Upper lobe of left lung (tissue), 6 donors: ENCODE data around the gene L2HGDH. TPM values are rescaled to one million over a fixed set of nuclear protein-coding genes. Genes with fewer than 3 reads are reported as not detected.

Experiments used
- ATAC-seq, 2 donors: fragments of 200-7000 bp; cut with Tn5 transposase; one replicate each; pipeline ENCODE4 v1.9.1; 2022; ENCODE audit warnings: mild to moderate bottlenecking in 2 of 2, moderate library complexity in 2 of 2; ENCODE audit not compliant: low FRiP score in 2 of 2
- DNase-seq, 2 donors: peaks; one replicate each; pipeline ENCODE4 v3.0.0-alpha.2; 2019 to 2020
- H3K27ac ChIP-seq, 4 donors: fragments of 200-600 bp; sonication (generic); one replicate each; pipeline ENCODE4 v1.5.1; 2016 to 2019
- H3K27me3 ChIP-seq, 4 donors: fragments of 200-600 bp; sonication (generic); one replicate each; pipeline ENCODE4 v1.5.1; 2017 to 2019
- H3K36me3 ChIP-seq, 4 donors: fragments of 200-600 bp; sonication (generic); one replicate each; pipeline ENCODE4 v1.5.1; 2016 to 2019
- H3K4me1 ChIP-seq, 4 donors: fragments of 200-600 bp; sonication (generic); one replicate each; pipeline ENCODE4 v1.5.1; 2018 to 2019
- H3K4me3 ChIP-seq, 4 donors: fragments of 200-600 bp; sonication (generic); one replicate each; pipeline ENCODE4 v1.5.1; 2017 to 2019; ENCODE audit warnings: mild to moderate bottlenecking in 2 of 4, moderate library complexity in 1 of 4
- H3K9me3 ChIP-seq, 4 donors: fragments of 200-600 bp; sonication (generic); one replicate each; pipeline ENCODE4 v1.5.1; 2018 to 2019
- EP300 ChIP-seq, 4 donors: sonication (generic); formaldehyde crosslinking; IDR thresholded peaks; one replicate each; pipeline ENCODE4 v1.5.1; 2017; ENCODE audit warnings: antibody characterized with exemption in 4 of 4, control low read depth in 2 of 4
- POLR2A ChIP-seq, 4 donors: fragments of 450-650 bp; IDR thresholded peaks; one replicate each; pipeline ENCODE4 v1.5.1; 2016 to 2017; ENCODE audit warnings: antibody characterized with exemption in 4 of 4, mild to moderate bottlenecking in 2 of 4
- POLR2AphosphoS5 ChIP-seq, 2 donors: sonication (generic); formaldehyde crosslinking; IDR thresholded peaks; one replicate each; pipeline ENCODE4 v1.5.1; 2017; ENCODE audit warnings: antibody characterized with exemption in 2 of 2
- WGBS, 2 donors: methylation state at CpG; one replicate each; pipeline ENCODE4 v1.1.5; 2017 to 2018; 5-methylcytosine and 5-hydroxymethylcytosine counted together
- total RNA-seq, 6 donors: library from RNA; depleted of rRNA in 4 of 6; stranded (reverse); fragments of >200 nt in 4 of 6; gene quantifications; one replicate each; pipeline versions ENCODE4 v1.1.0 to v1.2.1, GENCODE V29; 2016 to 2021
- TF ChIP-seq, protein P1 (sequence below), 6 experiments: fragments of 450-650 bp in 4 of 6; fragments of 200-600 bp in 2 of 6; sonication (generic) in 2 of 6; IDR thresholded peaks; one replicate each; pipeline ENCODE4 v1.5.1; 2016 to 2019; ENCODE audit warnings: antibody characterized with exemption in 6 of 6
- donor health status: DM: no; HTN: no; CAD: no; lungs with moderate emphysema.
- donor health status: DM: no; HTN: yes; CAD: no; lungs with severe emphysema.

L2HGDH gene
- total RNA-seq, 6 donors from 2014 or later = 1.1 to 10.1 (median 4.6) TPM

DNA sequence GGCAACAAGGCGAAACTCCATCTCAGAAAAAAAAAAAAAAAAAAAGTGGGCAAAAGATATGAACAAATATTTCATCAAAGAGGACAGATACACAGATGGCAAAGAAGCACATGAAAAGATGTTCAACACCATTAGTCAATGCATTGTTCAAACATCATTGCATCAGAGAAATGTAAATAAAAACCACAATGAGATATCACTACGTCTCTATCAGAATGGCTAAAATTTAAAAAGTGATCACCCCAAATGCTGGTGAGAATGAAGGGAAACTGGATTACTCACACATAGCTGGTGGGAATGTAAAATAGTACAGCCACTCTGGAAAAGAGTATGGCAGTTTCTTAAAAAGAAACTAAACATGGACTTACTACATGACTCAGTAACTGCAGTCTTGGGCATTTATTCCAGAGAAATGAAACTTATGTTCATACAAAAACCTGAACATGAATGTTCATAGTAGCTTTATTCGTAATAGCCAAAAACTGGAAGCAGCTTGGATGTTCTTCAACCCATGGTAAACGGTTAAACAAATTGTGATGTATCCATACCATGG lies 3.6 kb downstream of the L2HGDH start:
- WGBS, 2 donors = 81 to 87% methylated on average over 4 of the region's 4 CpGs
- Histone ChIP-seq H3K4me1 (peaks cover 14 to 17% (median 15%) of the 10 kb centered on the region in 4 donors), H3K9me3 (no peaks in the 10 kb centered on the region), H3K4me3 (no peak overlapping the region), H3K27ac (no peak overlapping the region), H3K36me3 (no peaks in the 10 kb centered on the region), H3K27me3 (no peaks in the 10 kb centered on the region)
- ATAC-seq (no peak), DNase-seq (no peak)
- TF ChIP-seq, protein P1, sequence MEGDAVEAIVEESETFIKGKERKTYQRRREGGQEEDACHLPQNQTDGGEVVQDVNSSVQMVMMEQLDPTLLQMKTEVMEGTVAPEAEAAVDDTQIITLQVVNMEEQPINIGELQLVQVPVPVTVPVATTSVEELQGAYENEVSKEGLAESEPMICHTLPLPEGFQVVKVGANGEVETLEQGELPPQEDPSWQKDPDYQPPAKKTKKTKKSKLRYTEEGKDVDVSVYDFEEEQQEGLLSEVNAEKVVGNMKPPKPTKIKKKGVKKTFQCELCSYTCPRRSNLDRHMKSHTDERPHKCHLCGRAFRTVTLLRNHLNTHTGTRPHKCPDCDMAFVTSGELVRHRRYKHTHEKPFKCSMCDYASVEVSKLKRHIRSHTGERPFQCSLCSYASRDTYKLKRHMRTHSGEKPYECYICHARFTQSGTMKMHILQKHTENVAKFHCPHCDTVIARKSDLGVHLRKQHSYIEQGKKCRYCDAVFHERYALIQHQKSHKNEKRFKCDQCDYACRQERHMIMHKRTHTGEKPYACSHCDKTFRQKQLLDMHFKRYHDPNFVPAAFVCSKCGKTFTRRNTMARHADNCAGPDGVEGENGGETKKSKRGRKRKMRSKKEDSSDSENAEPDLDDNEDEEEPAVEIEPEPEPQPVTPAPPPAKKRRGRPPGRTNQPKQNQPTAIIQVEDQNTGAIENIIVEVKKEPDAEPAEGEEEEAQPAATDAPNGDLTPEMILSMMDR (IDR thresholded peaks at IDR 0.05) = no peak
- no peak for TF ChIP-seq POLR2A (IDR thresholded peaks at IDR 0.05)
- TF ChIP-seq POLR2AphosphoS5 (IDR thresholded peaks at IDR 0.05) = no peak
- TF ChIP-seq EP300 (IDR thresholded peaks at IDR 0.05) = no peak

DNA sequence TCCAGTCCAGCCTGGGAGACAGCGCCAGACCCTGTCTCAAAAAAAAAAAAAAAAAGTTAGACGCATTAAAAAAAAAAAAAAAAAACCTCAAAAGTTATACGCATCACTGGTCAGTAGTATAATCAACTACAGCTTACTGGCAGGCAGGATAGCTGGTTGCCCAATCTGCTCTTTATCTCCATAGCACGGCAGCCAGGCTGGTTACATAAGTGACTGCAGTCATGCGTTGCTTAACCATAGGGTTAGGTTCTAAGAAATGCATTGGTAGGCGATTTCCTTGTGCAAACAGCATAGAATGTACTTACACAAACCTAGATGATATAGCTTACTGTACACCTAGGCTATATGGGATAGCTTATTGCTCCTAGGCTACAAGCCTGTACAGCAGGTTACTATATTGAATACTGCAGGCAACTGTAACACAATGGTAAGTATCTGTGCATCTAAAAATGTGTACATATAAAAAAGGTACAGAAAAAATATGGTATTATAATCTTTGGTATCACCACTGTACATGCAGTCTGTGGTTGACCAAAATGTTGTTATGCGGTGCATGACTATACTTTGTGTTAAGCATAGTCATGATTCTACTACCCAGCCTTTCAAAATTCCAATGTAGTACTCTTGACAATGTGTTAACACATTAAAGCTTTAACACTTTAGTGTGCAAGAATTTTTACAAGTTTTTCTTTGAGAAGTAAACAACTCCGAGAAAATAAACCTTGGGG lies 8.1 kb downstream of the L2HGDH start:
- no peak overlapping the region for H3K4me3 ChIP-seq
- no peaks in the 10 kb centered on the region for H3K9me3 ChIP-seq
- no peaks in the 10 kb centered on the region for H3K27me3 ChIP-seq
- no peaks in the 10 kb centered on the region for H3K36me3 ChIP-seq
- ATAC-seq = peak; percentile 57 to 76
- 62 to 71% methylated on average over 8 of the region's 8 CpGs for WGBS, 2 donors
- H3K27ac ChIP-seq = no peak overlapping the region
- peaks cover 0 to 4% (median 0%) of the 10 kb centered on the region in 4 donors for H3K4me1 ChIP-seq
- DNase-seq = peak in 1 of 2 donors; percentile 84
- TF ChIP-seq POLR2A (IDR thresholded peaks at IDR 0.05) = no peak
- no peak for TF ChIP-seq EP300 (IDR thresholded peaks at IDR 0.05)
- peak; percentile 33 to 38 for TF ChIP-seq POLR2AphosphoS5 (IDR thresholded peaks at IDR 0.05)

DNA sequence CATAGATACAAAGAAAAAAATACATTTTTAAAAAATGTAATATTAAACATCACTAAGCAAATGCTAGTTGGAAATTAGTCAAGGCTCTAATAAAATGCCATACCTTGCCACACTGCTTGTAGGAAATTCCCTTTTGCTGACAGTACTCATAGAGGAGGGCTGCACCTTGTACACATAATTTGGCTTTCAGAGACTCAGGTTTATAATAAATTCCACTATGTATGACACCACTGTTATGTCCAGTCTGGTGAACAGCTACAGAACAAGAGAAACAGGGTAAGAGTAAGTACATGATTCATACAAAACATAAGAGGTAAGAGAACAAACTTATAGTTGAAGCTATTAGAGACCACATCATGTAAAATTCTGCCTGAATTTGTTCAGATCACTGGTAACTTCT lies 10.1 kb downstream of the L2HGDH start:
- no peaks in the 10 kb centered on the region for H3K9me3 ChIP-seq
- TF ChIP-seq POLR2AphosphoS5 (IDR thresholded peaks at IDR 0.05) (no peak), EP300 (IDR thresholded peaks at IDR 0.05) (no peak)
- TF ChIP-seq, protein P1 (IDR thresholded peaks at IDR 0.05) = no peak
- peaks cover 0 to 4% (median 0%) of the 10 kb centered on the region in 4 donors for H3K4me1 ChIP-seq
- H3K4me3 ChIP-seq = no peak overlapping the region
- no peaks in the 10 kb centered on the region for H3K27me3 ChIP-seq
- no peak for DNase-seq
- no peak overlapping the region for H3K27ac ChIP-seq
- ATAC-seq = no peak
- H3K36me3 ChIP-seq = no peaks in the 10 kb centered on the region

DNA sequence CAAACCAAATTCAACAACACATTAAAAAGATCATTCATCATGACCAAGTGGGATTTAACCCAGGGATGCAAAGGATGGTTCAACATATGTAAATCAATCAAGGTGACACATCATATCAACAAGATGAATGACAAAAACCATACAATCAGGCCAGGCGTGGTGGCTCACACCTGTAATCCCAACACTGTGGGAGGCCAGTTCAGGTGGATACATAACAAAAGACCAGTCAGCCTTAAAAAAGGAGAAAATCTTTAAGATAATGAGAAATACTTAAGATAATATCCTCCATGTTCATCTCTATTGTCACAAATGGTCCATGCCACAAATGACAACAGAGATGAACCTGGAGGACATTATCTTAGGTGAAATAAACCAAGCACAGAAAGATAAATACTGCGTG lies 12.4 kb downstream of the L2HGDH start:
- ATAC-seq = no peak
- Histone ChIP-seq H3K9me3 (no peaks in the 10 kb centered on the region), H3K27ac (no peak overlapping the region), H3K36me3 (no peaks in the 10 kb centered on the region), H3K4me1 (peaks cover 0 to 4% (median 0%) of the 10 kb centered on the region in 4 donors), H3K27me3 (no peaks in the 10 kb centered on the region), H3K4me3 (no peak overlapping the region)
- 98 to 99% methylated on average over 2 of the region's 2 CpGs for WGBS, 2 donors
- TF ChIP-seq, protein P1 (IDR thresholded peaks at IDR 0.05) = no peak
- TF ChIP-seq POLR2A (IDR thresholded peaks at IDR 0.05) = no peak
- TF ChIP-seq POLR2AphosphoS5 (IDR thresholded peaks at IDR 0.05) = no peak
- TF ChIP-seq EP300 (IDR thresholded peaks at IDR 0.05) = no peak
- DNase-seq = no peak

DNA sequence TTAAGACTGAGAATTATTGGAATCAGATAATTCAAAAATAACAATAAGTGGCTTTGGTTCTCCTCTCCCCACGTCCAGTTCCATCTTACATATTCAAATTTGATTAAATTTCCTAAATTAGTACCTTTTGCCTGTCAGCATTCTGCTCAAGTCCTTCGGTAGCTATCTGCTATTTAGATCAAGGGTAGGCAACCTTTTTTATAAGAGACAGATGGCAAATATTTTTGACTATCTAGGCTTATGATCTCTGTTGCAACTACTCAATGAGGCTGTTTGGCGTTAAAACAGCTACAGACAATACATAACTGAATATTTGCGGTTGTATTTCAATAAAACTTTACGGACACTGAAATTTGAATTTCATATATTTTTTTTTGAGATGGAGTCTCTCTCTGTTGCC lies 21.7 kb downstream of the L2HGDH start:
- Histone ChIP-seq H3K27ac (no peak overlapping the region), H3K4me1 (no peaks in the 10 kb centered on the region), H3K4me3 (no peak overlapping the region), H3K27me3 (no peaks in the 10 kb centered on the region), H3K9me3 (no peaks in the 10 kb centered on the region), H3K36me3 (peaks cover 0 to 7% (median 0%) of the 10 kb centered on the region in 4 donors)
- DNase-seq (no peak), ATAC-seq (no peak)
- no peak for TF ChIP-seq POLR2AphosphoS5 (IDR thresholded peaks at IDR 0.05)
- TF ChIP-seq POLR2A (IDR thresholded peaks at IDR 0.05) = no peak
- TF ChIP-seq, protein P1 (IDR thresholded peaks at IDR 0.05) = no peak
- TF ChIP-seq EP300 (IDR thresholded peaks at IDR 0.05) = no peak
- 79 to 83% methylated on average over 5 of the region's 5 CpGs for WGBS, 2 donors
